MM.1S (cell line): ENCODE results near the gene GRIK5.

Source experiments
- DNase-seq: peaks from one replicate; pipeline ENCODE4 v3.0.0-alpha.2; 2015
- H2AFZ ChIP-seq: fragments of 300-600 bp; sonication (generic); 2 replicates; pipeline ENCODE4 v1.6.0; 2016; ENCODE audit warnings: antibody characterized with exemption, low read length
- H3F3A ChIP-seq: fragments of 300-600 bp; sonication (generic); 2 replicates; pipeline ENCODE4 v1.6.1; 2016; ENCODE audit warnings: mild to moderate bottlenecking, antibody characterized with exemption, low read length, moderate library complexity, mixed read lengths; ENCODE audit not compliant: insufficient read depth
- H3K27ac ChIP-seq: fragments of 300-600 bp; sonication (generic); 2 replicates; pipeline ENCODE4 v1.5.1; 2016; ENCODE audit warnings: mild to moderate bottlenecking, low read length
- H3K27me3 ChIP-seq: fragments of 300-600 bp; sonication (generic); replicated peaks from 2 replicates; pipeline ENCODE4 v1.6.0; 2016; ENCODE audit warnings: low read length; ENCODE audit not compliant: insufficient read depth
- H3K36me3 ChIP-seq: fragments of 300-600 bp; sonication (generic); replicated peaks from 2 replicates; pipeline ENCODE4 v1.6.1; 2016; ENCODE audit warnings: mild to moderate bottlenecking, low read length, mixed read lengths; ENCODE audit not compliant: insufficient read depth
- H3K4me1 ChIP-seq: fragments of 300-600 bp; sonication (generic); 2 replicates; pipeline ENCODE4 v1.6.1; 2016; ENCODE audit warnings: low read length, mixed read lengths
- H3K4me2 ChIP-seq: fragments of 300-600 bp; sonication (generic); 2 replicates; pipeline ENCODE4 v1.6.0; 2016; ENCODE audit warnings: low read depth, low read length
- H3K4me3 ChIP-seq: fragments of 300-600 bp; sonication (generic); 2 replicates; pipeline ENCODE4 v1.5.1; 2016; ENCODE audit warnings: low read length, mixed read lengths
- H3K79me2 ChIP-seq: fragments of 300-600 bp; sonication (generic); 2 replicates; pipeline ENCODE4 v1.6.1; 2016; ENCODE audit warnings: mixed run types, low read length, mixed read lengths
- H3K9ac ChIP-seq: fragments of 300-600 bp; sonication (generic); 2 replicates; pipeline ENCODE4 v1.6.1; 2016; ENCODE audit warnings: low read length, mixed read lengths
- H3K9me2 ChIP-seq: fragments of 300-600 bp; sonication (generic); replicated peaks from 2 replicates; pipeline ENCODE4 v1.6.1; 2016; ENCODE audit warnings: mild to moderate bottlenecking, low read length, mixed read lengths; ENCODE audit not compliant: insufficient read depth
- H3K9me3 ChIP-seq: fragments of 300-600 bp; sonication (generic); replicated peaks from 2 replicates; pipeline ENCODE4 v1.6.1; 2016; ENCODE audit warnings: mild to moderate bottlenecking, low read length, mixed read lengths; ENCODE audit not compliant: insufficient read depth
- H4K20me1 ChIP-seq: fragments of 300-600 bp; sonication (generic); 2 replicates; pipeline ENCODE4 v1.6.1; 2016; ENCODE audit warnings: mild to moderate bottlenecking, low read length, moderate library complexity, mixed read lengths; ENCODE audit not compliant: insufficient read depth
- EZH2 ChIP-seq: fragments of 300-600 bp; sonication (generic); optimal IDR thresholded peaks from 2 replicates; pipeline ENCODE3; 2017; ENCODE audit warnings: low read depth, mild to moderate bottlenecking, antibody characterized with exemption, low read length, mixed read lengths
- EZH2phosphoT487 ChIP-seq: fragments of 300-600 bp; sonication (generic); IDR thresholded peaks from 2 replicates; pipeline ENCODE4 v1.6.1; 2018; ENCODE audit warnings: antibody characterized with exemption, low read length
- TF ChIP-seq, protein P1 (sequence below): fragments of 300-600 bp; sonication (generic); IDR thresholded peaks from 2 replicates; pipeline ENCODE4 v1.5.1; 2016; ENCODE audit warnings: antibody characterized with exemption, low read length, mixed read lengths

The GRIK5 gene

GRCh38 chr19:42110658-42111057 lies 40.7 kb upstream of the GRIK5 start:
- H4K20me1 ChIP-seq, result no peaks in the 10 kb centered on the region
- DNase-seq, result no peak
- H3K9me3 ChIP-seq, result no peaks in the 10 kb centered on the region
- H3K9ac ChIP-seq, result no peak overlapping the region
- H3K9me2 ChIP-seq, result no peaks in the 10 kb centered on the region
- H3K4me2 ChIP-seq, result no peak overlapping the region
- no peak for TF ChIP-seq EZH2phosphoT487
- no peak for TF ChIP-seq EZH2
- TF ChIP-seq, protein P1, sequence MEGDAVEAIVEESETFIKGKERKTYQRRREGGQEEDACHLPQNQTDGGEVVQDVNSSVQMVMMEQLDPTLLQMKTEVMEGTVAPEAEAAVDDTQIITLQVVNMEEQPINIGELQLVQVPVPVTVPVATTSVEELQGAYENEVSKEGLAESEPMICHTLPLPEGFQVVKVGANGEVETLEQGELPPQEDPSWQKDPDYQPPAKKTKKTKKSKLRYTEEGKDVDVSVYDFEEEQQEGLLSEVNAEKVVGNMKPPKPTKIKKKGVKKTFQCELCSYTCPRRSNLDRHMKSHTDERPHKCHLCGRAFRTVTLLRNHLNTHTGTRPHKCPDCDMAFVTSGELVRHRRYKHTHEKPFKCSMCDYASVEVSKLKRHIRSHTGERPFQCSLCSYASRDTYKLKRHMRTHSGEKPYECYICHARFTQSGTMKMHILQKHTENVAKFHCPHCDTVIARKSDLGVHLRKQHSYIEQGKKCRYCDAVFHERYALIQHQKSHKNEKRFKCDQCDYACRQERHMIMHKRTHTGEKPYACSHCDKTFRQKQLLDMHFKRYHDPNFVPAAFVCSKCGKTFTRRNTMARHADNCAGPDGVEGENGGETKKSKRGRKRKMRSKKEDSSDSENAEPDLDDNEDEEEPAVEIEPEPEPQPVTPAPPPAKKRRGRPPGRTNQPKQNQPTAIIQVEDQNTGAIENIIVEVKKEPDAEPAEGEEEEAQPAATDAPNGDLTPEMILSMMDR, result no peak
- no peak overlapping the region for H2AFZ ChIP-seq
- no peaks in the 10 kb centered on the region for H3K27me3 ChIP-seq
- H3K27ac ChIP-seq, result no peak overlapping the region
- H3K4me1 ChIP-seq, result peaks cover 19% of the 10 kb centered on the region
- no peaks in the 10 kb centered on the region for H3K36me3 ChIP-seq
- no peak overlapping the region for H3K4me3 ChIP-seq
- H3F3A ChIP-seq, result no peaks in the 10 kb centered on the region
- no peaks in the 10 kb centered on the region for H3K79me2 ChIP-seq

GRCh38 chr19:42109896-42110295 lies 39.9 kb upstream of the GRIK5 start:
- no peaks in the 10 kb centered on the region for H3K36me3 ChIP-seq
- TF ChIP-seq EZH2phosphoT487, result no peak
- TF ChIP-seq, protein P1, result no peak
- TF ChIP-seq EZH2, result no peak
- H4K20me1 ChIP-seq, result no peaks in the 10 kb centered on the region
- H3F3A ChIP-seq, result no peaks in the 10 kb centered on the region
- H3K4me2 ChIP-seq, result no peak overlapping the region
- H3K4me3 ChIP-seq, result no peak overlapping the region
- H3K9ac ChIP-seq, result no peak overlapping the region
- no peak overlapping the region for H3K27ac ChIP-seq
- no peaks in the 10 kb centered on the region for H3K27me3 ChIP-seq
- no peak overlapping the region for H2AFZ ChIP-seq
- no peaks in the 10 kb centered on the region for H3K9me3 ChIP-seq
- H3K4me1 ChIP-seq, result peaks cover 12% of the 10 kb centered on the region
- no peaks in the 10 kb centered on the region for H3K9me2 ChIP-seq
- H3K79me2 ChIP-seq, result no peaks in the 10 kb centered on the region
- no peak for DNase-seq

GRCh38 chr19:42108527-42109389 lies 38.8 kb upstream of the GRIK5 start:
- Histone ChIP-seq H3K36me3 (no peaks in the 10 kb centered on the region), H3K4me2 (no peak overlapping the region), H2AFZ (no peak overlapping the region), H3K9ac (no peak overlapping the region), H3K4me3 (no peak overlapping the region), H3K27ac (no peak overlapping the region), H3K4me1 (peaks cover 2% of the 10 kb centered on the region; the same call in 1 of the 2 replicates), H4K20me1 (no peaks in the 10 kb centered on the region), H3K27me3 (no peaks in the 10 kb centered on the region), H3K79me2 (no peaks in the 10 kb centered on the region), H3K9me2 (no peaks in the 10 kb centered on the region), H3K9me3 (no peaks in the 10 kb centered on the region), H3F3A (no peaks in the 10 kb centered on the region)
- no peak for TF ChIP-seq EZH2
- TF ChIP-seq, protein P1, result peak; percentile 100
- peak; percentile 83 for DNase-seq
